ENCODE data around the gene B4GALT6. TPM values are rescaled to one million over a fixed set of nuclear protein-coding genes. Genes with fewer than 3 reads are reported as not detected.

B4GALT6 gene
- total and polyA plus RNA-seq, 10 of the 15 experiments (the other 5 are each of a cell fraction or from before 2014, with no cell fraction given) = 11.9 to 47.4 (median 18.0) TPM

- TF ChIP-seq WRNIP1 (IDR thresholded peaks at IDR 0.05; ENCODE audit: borderline replicate concordance, low read depth, low read length) = no peak
- no peak for TF ChIP-seq MLLT1 (IDR thresholded peaks at IDR 0.05)
- TF ChIP-seq SMAD5 (IDR thresholded peaks at IDR 0.05; ENCODE audit: low read depth) = no peak
- TF ChIP-seq RAD21 (IDR thresholded peaks at IDR 0.05; ENCODE audit: insufficient read depth, low read depth, low read length) = peak; percentile 1; the same call in 1 of the 2 replicates
- TF ChIP-seq ZNF592 (IDR thresholded peaks at IDR 0.05) = no peak
- TF ChIP-seq NFXL1 (IDR thresholded peaks at IDR 0.05; ENCODE audit: borderline replicate concordance) = no peak
- TF ChIP-seq CBX5 (IDR thresholded peaks at IDR 0.05; ENCODE audit: low read depth) = no peak
- peak; percentile 44; the same call in 1 of the 3 replicates for TF ChIP-seq POU2F2 (IDR thresholded peaks at IDR 0.05; ENCODE audit: borderline replicate concordance, low read depth, low read length)
- no peak for TF ChIP-seq NFYA (IDR thresholded peaks at IDR 0.05; ENCODE audit: borderline replicate concordance, low read depth, low read length)
- TF ChIP-seq SKIL (IDR thresholded peaks at IDR 0.05; ENCODE audit: low read depth, poor library complexity, severe bottlenecking) = peak; percentile 61
- no peak for TF ChIP-seq ZNF207 (IDR thresholded peaks at IDR 0.05; ENCODE audit: borderline replicate concordance)
- no peak for TF ChIP-seq ZNF217 (IDR thresholded peaks at IDR 0.05)
- TF ChIP-seq REST (IDR thresholded peaks at IDR 0.05; ENCODE audit: low read depth, low read length) = no peak
- TF ChIP-seq RFX5 (IDR thresholded peaks at IDR 0.05; ENCODE audit: low read depth, low read length) = no peak
- TF ChIP-seq IRF4 (IDR thresholded peaks at IDR 0.05; ENCODE audit: low read depth, low read length) = peak; percentile 77
- TF ChIP-seq CBX3 (IDR thresholded peaks at IDR 0.05; ENCODE audit: borderline replicate concordance, low read depth) = no peak
- peak; percentile 84 for TF ChIP-seq IKZF1 (conservative IDR thresholded peaks at IDR 0.05)
- peak; percentile 82 for TF ChIP-seq NFIC (IDR thresholded peaks at IDR 0.05; ENCODE audit: low read depth, low read length)
- no peak for TF ChIP-seq NFYB (IDR thresholded peaks at IDR 0.05; ENCODE audit: insufficient read depth, low read depth, low read length)
Measured at GRCh38 chr18:31648966-31649429, 35.4 kb downstream of the B4GALT6 start (continued).
